RWPE1 (cell line): ENCODE results near the gene CIP2A.

Experiments
- CTCF ChIA-PET: fragments of 350-600 bp; sonication (Branson Sonifier 250); formaldehyde crosslinking; extraction: SDS; loops from one replicate; lab custom pipeline; 2021; lab: Yijun Ruan, JAX
- POLR2A ChIA-PET: fragments of 400-600 bp; formaldehyde crosslinking; extraction: SDS; loops from one replicate; lab custom pipeline; 2020; ENCODE audit warnings: antibody characterized with exemption; ENCODE audit not compliant: low non-redundant PET; lab: Yijun Ruan, JAX
- DNase-seq: peaks from one replicate; pipeline ENCODE4 v3.0.0; 2012; ENCODE audit warnings: low spot score
- H3K27ac ChIP-seq: fragments of 450-650 bp; 2 replicates; pipeline ENCODE4 v1.5.1; 2017
- TF ChIP-seq, protein P1 (sequence below): fragments of 450-650 bp; conservative IDR thresholded peaks from 2 replicates; pipeline ENCODE4 v1.5.1; 2017; ENCODE audit warnings: low read depth, mild to moderate bottlenecking

CIP2A gene

DNA sequence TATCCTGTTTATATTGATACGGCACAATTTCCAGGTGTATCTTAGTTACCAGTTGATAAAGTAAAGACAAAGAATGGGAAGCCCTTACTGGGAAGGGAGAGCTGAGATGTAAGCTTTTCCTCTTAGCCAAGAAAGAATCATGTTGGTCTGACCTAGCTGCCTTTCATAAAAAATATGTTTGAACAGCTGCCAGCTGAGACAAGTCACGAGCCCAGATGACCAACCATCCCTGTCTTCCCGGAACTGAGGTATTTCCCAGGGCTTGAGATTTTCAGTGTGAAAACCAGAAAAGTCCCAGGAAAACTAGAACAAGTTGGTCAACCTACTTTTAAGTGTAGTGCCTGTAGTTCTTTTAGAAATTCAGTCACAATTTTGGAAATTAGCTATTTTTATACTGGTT is 75.3 kb downstream of the CIP2A start:
- ChIA-PET CTCF (no interaction called here), POLR2A (no interaction called here)
- DNase-seq, result no peak
- H3K27ac ChIP-seq, result no peak overlapping the region
- TF ChIP-seq, protein P1, sequence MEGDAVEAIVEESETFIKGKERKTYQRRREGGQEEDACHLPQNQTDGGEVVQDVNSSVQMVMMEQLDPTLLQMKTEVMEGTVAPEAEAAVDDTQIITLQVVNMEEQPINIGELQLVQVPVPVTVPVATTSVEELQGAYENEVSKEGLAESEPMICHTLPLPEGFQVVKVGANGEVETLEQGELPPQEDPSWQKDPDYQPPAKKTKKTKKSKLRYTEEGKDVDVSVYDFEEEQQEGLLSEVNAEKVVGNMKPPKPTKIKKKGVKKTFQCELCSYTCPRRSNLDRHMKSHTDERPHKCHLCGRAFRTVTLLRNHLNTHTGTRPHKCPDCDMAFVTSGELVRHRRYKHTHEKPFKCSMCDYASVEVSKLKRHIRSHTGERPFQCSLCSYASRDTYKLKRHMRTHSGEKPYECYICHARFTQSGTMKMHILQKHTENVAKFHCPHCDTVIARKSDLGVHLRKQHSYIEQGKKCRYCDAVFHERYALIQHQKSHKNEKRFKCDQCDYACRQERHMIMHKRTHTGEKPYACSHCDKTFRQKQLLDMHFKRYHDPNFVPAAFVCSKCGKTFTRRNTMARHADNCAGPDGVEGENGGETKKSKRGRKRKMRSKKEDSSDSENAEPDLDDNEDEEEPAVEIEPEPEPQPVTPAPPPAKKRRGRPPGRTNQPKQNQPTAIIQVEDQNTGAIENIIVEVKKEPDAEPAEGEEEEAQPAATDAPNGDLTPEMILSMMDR, result no peak

DNA sequence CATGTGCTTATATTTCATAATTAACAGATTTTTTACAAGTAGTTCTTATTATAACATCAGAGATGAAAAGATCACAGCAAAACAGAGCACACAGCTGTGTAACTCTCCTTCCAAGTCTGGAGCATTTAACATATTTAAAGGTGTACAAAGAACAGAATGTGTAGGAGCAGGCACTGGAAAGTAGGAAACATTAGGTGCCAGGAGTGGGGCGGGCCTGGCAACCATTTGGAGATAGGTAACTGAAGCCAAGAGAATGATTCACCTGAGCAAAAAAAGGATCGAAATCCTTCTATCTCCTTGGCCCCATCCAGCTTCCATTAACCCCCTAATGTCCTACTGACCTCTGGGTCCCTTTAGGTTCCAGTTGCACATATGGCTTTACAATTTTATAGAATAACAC is 76.6 kb downstream of the CIP2A start:
- H3K27ac ChIP-seq, result no peak overlapping the region
- ChIA-PET POLR2A (no interaction called here), CTCF (no interaction called here)
- TF ChIP-seq, protein P1, result no peak
- DNase-seq, result no peak

- ChIA-PET POLR2A (no interaction called here), CTCF (no interaction called here)
- TF ChIP-seq, protein P1, result no peak
- H3K27ac ChIP-seq, result no peak overlapping the region
- no peak for DNase-seq
Observed at GRCh38 chr3:108511490-108511889, 77.7 kb downstream of the CIP2A start.

DNA sequence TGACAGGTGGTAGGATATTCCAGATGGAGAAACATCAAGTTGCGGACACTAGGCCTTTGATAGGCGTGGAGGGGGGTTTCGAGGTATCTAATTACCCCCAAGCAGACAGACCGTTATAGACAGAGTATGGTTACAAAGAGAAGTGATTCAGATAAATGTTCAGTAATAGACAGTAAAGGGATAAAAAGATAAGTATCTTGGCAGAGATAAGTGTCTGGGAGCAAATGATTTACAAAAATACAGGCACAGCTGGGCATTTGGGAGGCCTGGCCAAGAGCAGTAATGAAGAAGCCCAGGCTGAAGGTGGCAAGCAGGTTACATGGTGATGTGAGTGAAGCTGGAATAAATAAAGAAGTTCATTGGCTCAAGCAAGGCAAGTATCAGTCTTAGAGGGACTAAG is 78.2 kb downstream of the CIP2A start:
- CTCF ChIA-PET, result no interaction called here

DNA sequence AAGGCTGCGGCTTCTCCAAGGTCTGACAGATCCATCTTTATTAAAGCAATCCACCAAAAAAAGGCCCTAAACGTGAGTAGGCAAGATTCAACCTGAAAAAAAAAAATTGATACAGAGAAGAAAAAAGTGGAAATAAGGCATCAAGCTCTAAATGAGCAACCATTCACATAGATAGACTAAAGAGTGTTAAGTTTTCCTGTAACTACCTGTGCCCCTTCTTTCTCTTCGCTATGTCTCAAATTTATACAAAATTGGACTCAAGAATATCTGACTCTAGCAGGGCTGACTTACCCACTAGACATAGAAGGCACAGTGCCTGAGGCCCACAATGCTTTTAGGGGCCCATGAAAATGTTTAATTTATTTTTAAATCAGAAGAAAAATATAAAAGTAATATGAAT is 78.7 kb downstream of the CIP2A start, which contains the start of gene MYH15:
MYH15 (minus strand) TSS at position 101 of the 400 bp plus-strand sequence; CDS start at position 35, 66 bp downstream.
- ChIA-PET CTCF (no interaction called here), POLR2A (no interaction called here)
- DNase-seq, result no peak
- no peak within 1 kb of the TSS for H3K27ac ChIP-seq
- TF ChIP-seq, protein P1, result no peak

More for the DNA sequence above, 78.2 kb downstream of the CIP2A start:
- TF ChIP-seq, protein P1, result no peak
- no peak overlapping the region for H3K27ac ChIP-seq
- POLR2A ChIA-PET, result no interaction called here
- no peak for DNase-seq

GRCh38 chr3:108509871-108510270 is 79.4 kb downstream of the CIP2A start:
- no peak for DNase-seq
- CTCF ChIA-PET, result no interaction called here
- H3K27ac ChIP-seq, result no peak overlapping the region
- TF ChIP-seq, protein P1, result no peak
- POLR2A ChIA-PET, result no interaction called here
